IPS-18c (cell line): ENCODE results near the gene DUSP28.

ENCODE experiments used
- H3K4me3 ChIP-seq: 2 replicates; pipeline ENCODE4 v1.7.0; 2013; ENCODE audit warnings: low read depth, mild to moderate bottlenecking, low read length, moderate library complexity; ENCODE audit not compliant: insufficient read depth
- H3K9me3 ChIP-seq: one replicate; pipeline ENCODE4 v1.6.1; 2013; ENCODE audit warnings: mild to moderate bottlenecking, low read length, moderate library complexity; ENCODE audit not compliant: control insufficient read depth, insufficient read depth

Gene DUSP28

DNA sequence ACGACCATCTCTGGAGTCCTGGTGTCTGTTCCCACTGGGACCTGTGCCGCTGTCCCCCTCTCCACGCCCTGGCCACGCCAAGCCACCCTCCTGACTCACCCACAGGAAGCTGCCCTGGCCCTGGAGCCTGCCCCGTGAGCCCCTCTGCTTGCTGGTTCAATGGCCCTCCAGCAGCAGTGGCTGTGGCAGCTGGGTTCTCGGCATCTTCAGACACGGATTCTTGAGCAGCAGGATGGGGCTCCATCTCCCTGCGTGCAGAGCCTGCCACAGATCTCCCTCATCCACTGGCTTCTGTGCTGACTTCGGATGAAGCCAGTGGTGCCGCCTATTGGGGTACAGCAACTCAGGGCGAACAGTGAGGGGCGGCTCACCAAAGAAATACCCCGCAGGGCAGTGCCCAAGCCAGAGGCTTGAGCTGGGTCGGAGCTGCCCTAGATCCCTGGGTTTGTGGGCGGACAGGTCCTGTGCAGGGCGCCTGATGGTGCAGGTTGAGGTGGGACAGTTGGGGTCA is 40.3 kb downstream of the DUSP28 start:
- Histone ChIP-seq H3K4me3 (no peak overlapping the region), H3K9me3 (no peaks in the 10 kb centered on the region)

DNA sequence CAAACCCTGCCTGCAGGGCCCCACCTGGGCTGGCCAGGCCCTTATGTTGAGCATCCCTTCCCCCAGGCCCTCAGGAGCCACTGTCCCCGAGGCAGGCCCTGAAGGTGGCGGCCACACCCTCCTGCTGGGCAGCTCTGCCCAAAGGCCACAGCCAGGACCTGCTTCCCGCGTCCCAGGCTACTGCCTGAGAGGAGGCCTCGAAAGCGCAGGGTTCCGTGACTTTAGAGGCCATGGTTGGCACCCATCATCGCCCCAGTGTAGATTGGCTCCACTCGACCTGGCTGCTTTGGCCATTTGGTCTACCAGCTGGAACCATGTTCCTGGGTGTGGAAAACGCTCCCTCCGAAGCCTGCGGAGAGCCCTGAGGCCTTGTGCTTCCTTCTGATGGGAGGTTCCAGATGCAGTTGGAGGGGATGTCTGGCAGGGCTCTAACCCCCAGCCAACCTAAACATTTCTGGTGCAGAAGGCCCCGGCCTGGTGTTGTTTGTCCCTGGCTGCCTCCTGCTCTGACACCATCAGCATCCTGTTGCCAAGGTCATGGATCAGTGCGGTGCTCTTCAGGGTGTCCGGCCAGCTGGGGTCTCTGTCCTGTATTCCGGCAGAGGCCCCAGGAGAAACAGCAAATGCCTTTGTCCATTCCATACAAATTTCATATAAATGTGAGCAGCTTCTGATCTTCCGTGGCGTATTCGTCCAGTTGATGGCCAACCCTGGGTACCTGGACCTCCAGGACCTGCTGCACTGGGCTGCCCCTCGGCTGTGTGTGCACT is 41.1 kb downstream of the DUSP28 start:
- H3K4me3 ChIP-seq: no peak overlapping the region
- H3K9me3 ChIP-seq: no peaks in the 10 kb centered on the region

DNA sequence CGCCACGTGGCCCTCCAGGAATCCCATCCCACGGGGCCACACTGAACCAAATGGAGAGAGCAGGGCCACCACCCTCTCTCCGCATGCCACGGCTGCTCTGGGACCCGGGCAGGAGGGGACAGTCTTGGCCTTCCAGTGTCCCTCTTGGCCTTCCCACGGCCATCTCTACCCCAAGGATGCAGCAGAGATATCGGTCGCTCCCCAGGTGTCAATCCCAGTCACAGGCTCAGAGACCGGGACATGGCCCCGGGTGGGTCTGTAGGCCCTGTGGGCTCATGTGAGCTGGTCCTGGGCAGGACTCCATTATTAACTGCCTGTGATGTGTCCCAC is 41.6 kb downstream of the DUSP28 start:
- Histone ChIP-seq H3K4me3 (no peak overlapping the region), H3K9me3 (no peaks in the 10 kb centered on the region)

DNA sequence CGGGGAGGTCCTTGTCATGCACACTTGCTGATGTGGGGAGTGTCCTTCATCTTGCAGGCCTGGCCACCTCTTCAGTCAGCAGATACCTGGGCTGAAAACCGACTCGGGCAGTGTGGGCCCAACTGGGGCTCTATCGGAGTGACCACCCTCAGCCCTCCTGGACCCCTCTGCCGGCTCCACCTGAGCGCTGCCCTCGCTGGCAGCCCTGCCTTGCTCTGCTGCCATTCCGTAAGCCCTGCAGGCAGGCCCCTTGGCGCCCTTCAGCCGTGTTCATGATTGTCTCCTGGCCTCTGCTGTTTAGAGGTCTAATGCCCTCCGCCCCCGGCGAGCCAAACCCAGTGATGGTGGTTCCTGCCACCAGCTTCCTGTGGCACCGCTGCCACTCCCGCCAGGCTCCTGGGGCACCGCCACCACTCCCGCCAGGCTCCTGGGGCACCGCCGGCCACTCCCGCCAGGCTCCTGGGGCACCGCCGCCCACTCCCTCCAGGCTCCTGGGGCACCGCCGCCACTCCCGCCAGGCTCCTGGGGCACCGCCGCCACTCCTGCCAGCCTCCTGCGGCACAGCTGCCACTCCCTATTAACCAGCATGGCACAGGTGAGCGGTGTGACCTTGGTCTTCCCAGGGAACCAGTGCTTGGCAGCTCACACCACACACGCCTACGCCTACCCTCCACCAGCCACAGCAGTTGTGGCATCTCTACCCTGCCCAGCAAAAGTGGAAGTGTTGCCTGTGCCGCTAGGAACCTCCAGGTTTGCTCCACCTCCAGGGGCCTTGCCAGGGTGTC is 42.3 kb downstream of the DUSP28 start:
- no peaks in the 10 kb centered on the region for H3K9me3 ChIP-seq
- H3K4me3 ChIP-seq: no peak overlapping the region

DNA sequence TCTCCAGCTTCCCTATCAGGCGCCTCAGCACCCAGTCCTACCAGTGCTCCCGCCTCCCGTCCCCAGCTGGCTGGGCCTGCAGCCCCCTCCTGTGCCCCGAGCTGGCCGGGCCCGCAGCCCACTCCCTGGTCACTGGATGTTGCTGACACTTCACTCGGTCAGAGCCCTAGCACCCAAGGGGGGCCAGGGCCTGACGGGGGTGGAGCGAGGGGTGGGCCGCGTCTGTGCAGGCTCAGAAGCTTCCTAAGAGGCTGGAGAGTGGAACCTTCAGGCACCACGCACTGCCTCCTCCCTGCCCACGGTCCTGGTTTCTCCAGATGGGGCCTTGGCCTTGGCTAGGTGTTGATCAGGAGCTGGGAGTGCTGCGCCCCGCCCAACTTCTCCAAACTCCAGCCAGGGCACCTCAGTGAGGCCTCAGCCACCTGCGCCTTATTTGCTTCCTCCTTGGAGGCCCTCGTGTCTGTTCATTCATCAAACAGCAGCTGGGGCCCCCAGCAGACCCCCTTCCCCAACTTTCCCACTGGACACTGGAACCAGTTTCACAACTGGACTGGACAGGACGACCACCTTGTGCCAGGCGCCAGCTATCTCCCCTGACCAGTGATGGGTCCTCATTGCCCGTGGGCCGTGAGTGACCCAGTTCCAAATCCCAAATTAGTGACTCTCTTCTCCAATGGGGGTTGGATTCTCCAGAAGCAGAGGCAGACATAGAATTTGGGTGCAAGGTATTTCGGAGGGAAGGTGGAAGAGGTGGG is 43.1 kb downstream of the DUSP28 start:
- Histone ChIP-seq H3K4me3 (no peak overlapping the region), H3K9me3 (no peaks in the 10 kb centered on the region)

DNA sequence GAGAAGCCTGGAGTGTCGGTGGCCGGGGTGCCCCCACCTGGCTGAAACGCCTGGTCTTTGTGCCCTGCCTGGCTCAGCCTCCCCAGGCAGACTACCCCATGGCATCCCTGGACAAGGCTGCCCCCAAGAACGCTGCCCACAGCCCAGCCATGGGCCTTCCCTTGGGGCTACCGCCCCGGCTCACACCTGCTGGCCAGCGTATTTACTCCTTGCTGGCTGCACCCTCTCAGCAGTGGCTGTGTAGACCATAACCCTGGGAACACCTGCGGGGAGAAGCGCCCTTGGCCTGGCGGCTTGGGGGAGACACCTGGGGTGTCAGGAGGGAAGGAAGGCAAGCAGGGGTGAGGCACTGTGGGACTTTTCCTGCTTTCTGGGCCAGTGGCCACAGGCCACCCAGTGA is 43.7 kb downstream of the DUSP28 start:
- no peak overlapping the region for H3K4me3 ChIP-seq
- no peaks in the 10 kb centered on the region for H3K9me3 ChIP-seq

DNA sequence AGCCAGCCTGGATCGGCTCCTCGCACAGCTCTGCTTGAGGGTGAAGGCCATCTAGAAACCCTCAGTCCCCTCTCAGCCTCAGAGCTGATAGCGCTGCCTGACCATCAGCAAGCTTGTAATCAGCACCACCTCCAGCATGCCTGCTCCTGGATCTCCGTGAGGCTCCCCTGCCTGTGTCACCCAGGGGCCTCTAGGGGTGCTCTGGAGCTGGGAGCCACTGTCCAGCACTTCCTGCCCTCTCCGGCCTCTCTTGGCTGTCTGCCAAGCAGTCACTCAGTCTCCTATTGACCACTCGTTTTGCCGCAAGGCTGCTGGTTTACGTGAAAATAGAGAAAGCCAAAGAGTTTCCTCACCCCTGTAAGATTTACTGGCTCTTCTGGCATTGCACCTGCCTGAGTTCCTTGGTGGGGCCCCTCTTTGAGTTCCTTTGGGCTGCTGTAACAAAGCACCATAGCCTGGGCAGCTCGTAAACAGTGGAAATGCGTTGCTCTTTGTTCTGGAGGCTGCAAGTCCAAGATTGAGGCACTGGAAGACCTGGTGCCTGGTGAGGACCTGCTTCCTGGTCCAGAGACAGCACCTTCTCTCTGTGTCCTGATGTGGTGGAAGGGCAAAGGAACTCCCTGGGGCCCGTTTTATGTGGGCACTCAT is 44.3 kb downstream of the DUSP28 start:
- H3K4me3 ChIP-seq: no peak overlapping the region

DNA sequence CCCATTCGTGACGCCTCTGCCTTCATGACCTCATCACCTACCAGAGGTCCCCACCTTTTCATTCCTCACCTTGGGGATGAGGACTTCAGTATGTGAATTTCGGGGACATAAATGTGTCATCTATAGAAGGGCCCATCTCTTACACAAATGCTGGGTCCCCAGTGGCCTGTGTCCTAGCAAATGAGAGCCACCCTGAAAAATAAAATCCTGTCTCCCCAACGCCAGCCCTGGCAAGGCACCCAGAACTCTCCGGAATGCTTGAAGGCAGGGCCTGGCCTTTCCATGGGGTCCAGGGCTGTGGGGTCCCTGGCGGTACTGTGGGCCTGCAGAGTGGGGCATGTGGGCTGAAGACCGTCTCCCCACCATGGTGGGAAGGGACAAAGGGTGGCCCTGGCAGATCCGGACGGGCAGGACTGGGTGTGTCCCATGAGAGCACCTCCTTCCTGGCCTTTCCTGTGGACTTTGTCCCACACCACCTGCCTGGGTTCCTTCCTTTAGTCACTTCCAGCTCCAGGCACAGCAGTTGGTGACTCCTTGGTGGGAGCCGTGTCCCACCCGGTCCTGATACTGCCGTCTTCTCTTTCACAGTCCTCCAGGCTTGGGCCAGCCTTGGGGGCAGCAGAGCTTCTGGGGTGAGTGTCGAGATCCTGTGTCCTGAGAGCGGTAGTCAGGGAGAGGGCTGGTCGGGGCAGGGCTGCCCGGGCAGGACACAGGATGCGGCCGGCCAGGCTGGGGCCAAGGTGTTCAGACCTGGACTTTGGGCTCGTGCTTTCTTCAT is 45.0 kb downstream of the DUSP28 start:
- H3K4me3 ChIP-seq: no peak overlapping the region
- H3K9me3 ChIP-seq: no peaks in the 10 kb centered on the region

More for the DNA sequence above, 44.3 kb downstream of the DUSP28 start:
- H3K9me3 ChIP-seq: no peaks in the 10 kb centered on the region

DNA sequence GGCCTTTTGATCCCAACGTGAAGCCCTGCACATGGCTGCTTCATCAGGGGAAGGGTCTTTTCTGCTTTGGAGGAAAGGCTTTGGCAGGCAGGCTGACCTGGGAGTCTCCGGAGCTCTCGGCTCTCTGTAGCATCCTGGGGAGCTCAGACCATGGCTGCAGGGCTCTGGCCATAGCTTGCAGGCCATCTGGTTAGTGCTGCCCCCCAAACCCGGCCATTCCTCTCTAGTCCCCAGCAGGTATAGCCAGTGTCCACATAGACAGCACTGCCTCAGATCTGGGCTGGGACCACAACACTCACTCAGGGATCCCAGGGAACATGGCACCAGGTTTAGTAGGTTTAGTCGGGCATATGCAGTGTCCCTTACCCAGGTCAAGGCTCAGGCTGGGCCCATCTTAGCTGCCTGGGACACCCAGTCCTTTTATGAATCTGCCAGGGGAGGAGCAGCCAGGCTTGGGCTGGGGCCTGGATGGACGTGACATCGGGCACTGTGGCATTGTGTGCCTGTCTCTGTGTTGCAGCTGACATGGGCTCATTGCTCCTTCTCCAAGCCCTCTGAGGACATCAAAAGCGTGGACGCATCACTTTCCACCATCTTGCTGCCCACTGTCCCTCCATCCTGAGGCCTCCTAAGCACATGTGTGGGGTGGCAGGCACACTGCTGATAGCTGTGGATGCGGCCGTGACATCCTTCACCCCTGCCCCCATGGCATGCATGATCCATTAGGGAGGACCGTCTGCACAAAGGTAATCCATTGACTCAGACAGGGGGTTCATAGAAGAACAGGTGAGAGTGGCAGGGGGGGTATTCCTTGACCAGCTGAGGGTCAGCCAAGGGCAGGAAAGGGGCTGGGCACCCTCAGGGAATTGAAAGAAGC is 45.9 kb downstream of the DUSP28 start:
- no peaks in the 10 kb centered on the region for H3K9me3 ChIP-seq
- H3K4me3 ChIP-seq: no peak overlapping the region

DNA sequence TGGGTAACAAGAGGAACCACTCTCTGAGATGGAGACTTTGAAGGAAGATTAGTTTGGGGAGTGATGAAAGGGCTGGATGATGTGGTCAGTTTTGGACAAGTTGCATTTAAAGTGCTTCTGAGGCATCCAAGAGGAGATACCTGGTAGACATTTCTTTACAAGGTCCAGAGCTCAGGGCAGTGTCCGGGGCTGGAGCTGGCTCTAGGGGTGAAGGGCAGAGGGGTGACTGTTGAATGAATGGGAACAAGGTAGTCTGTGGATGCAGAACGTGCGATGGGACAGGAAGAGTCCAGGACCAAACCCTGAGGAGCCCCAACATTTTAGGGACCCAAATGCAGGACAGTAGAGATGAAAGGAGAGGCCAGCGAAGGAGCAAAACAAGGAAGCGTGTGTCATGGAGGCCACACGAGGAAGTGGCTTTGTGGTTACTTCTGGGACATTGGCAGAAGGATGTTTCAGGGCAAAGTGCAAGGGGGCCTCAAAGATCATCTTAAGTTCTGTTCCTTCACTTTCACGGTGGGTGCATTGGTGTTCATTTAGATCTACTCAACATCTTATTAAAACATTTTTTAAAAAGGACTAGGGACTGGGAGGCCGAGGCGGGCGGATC is 51.5 kb downstream of the DUSP28 start:
- Histone ChIP-seq H3K9me3 (peaks cover 1% of the 10 kb centered on the region), H3K4me3 (no peak overlapping the region)
